GM19193 (cell line): ENCODE measurements around the gene KCNQ1.

ENCODE experiments used
- POLR2A ChIP-seq: IDR thresholded peaks from 4 replicates; pipeline ENCODE4 v1.6.1; 2011; ENCODE audit not compliant: insufficient read depth, insufficient read length; ENCODE audit errors: extremely low read depth

Gene KCNQ1

DNA sequence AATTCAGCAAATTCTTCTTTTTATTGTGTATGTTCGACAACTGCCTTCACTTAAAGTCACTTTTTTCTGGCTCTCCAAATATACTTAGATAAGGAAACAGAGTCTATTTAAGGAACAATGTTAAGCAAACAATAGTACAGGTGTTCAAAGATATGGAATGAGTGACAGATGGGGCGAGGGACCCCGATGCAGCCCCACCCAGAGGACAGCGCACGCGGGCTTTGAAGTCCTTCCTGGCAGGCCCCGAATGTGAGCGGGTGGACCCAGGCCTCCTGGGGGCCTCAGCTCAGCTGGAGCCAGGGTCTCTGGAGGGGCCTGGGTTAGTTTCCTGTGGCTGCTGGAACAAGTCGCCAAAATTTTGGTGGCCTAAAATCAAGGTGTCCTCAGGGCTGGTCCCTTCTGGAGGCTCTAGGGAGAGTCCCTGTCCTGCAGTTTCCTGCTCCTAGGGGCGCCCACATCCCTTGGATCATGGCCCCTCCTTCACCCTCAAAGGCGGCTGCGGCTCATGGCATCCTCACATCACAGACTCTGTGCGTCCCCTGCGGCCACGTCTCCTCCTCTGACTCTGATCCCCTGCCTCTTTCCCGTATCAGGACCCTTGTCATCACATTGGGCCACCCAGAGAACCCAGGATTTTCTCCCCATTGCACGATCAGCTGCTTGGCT, 295.6 kb downstream of the KCNQ1 start:
- TF ChIP-seq POLR2A: no peak

GRCh38 chr11:2741006-2741376, 296.2 kb downstream of the KCNQ1 start:
- no peak for TF ChIP-seq POLR2A

DNA sequence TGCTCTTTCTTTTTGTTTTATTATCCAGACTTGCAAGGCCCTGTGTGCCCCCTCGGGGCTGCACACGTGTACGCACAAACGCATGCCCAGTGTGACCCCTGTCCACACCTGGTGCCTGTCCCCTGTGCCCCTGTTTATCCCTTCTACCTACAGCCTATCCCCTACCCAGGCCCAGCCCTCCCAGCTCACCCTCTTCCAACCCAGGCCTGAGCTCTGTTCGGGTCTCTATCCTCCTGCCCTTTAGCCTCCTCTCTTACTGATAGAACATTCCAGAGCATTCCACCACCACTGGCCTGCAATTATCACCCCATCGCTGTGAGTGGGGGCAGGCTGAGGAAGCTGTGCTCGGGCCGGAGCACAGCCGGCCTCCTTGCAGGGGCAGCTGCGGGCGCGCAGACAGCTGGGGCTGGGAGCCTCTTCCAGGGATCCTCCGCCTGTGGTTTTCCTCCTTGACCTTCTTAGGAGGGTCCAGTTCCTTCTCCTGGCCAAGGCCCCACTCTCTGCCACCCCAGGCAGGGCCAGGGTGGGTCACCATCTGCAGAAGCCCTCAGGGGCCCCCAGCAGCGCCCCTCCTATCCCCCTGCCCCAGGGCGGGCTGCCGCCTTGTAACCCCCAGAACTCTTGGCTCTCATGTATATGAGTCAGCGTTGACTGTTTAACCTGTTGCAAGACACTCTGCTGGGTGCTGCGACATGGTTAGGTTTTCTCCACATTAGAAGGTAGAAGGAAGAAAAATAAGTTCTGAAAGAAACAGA, 296.7 kb downstream of the KCNQ1 start:
- TF ChIP-seq POLR2A: no peak

DNA sequence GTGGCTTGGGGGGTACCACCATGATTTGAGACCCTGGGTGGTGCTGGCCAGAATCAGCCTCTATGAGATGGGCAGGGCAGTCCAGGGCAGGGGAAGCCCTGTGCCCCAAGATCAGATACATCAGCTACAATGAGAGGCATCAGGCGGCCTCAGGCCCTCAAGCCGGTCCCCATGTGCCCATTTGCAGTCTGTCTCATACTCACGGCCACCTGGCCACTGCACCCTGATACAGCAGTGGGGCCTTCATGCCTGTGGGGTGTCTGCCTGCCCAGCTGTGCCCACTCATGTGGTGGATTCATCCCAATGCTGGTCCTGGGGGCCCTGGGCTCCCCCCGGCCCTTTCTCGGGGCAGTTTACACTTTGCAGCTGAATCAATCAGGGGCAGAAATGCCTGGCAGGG, 297.4 kb downstream of the KCNQ1 start:
- TF ChIP-seq POLR2A: no peak

- TF ChIP-seq POLR2A: no peak
Measured at GRCh38 chr11:2742611-2743426, 298.0 kb downstream of the KCNQ1 start.

DNA sequence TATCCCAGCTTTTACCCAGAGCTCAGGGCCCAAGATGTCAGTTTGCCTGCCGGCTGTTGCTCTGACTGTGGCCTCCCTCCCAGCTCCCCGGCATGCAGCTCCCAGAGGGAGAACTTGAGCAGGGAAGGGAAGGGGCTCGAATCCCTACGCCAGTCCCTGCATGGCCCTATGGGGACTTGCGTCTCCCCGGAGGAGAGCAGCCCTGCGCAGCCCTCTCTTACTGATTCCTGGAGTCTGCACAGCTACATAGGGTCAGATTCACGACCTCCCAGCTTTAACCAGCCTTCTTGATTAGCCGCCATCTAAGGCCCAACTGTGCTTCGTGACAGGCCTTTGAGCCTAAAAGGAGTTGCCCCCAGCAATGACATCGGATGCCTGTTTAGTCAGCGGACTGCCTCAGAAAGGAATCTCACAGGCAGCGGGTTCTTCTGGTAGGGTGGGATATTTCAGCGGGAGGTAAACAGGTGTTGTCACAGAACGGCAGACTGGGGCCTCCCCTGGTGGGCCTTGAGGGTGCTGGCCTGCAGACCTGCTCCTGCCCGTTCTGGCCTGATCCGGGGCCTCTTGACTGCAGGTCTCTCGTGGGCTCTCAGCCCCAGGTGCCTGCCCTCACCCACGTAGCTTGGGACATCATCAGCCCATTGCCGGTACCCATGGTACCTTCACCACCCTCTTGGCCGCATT, 298.8 kb downstream of the KCNQ1 start:
- no peak for TF ChIP-seq POLR2A

GRCh38 chr11:2744166-2744565, 299.4 kb downstream of the KCNQ1 start:
- TF ChIP-seq POLR2A: no peak

- TF ChIP-seq POLR2A: no peak
Measured at GRCh38 chr11:2745511-2745910, 300.7 kb downstream of the KCNQ1 start.

DNA sequence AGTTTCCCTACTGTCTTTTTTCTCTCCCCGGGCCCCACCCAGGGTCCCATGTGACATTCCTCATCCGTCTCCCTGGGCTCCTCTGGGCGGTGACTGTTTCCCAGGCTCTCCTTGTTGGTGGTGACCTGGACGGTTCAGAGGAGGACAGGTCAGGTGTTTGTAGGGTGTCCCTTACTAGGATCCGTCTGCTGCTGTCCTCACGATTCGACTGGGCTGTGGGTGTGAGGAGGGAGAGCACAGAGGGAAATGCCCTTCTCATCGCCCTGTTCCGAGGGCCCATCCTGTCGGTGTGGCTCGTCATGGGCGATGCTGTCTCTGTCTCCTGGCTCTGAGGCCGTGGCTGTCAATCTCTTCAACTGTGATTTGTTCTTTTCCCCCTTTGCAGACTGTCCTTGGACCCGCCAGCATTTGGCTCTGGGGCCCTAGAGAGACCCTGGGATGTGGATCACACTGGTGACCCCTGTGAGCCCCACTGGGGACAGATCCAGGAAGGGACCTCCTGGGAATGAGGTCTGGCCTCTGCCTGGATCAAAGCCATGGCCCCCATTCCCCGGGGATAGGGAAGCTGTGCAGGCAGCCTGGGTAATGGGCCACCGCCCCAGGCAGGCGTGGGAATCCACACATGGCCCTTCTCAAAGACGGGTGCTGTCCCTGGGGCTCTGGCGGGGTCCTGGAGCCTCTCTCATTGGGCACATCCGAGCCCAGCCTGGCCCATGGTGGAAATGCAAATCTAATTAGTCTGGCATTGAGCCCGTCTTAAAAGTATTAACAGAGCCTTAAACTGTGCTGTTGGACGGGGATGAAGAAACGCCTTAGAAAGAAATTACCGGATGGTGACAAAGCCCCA, 301.8 kb downstream of the KCNQ1 start:
- TF ChIP-seq POLR2A: no peak

DNA sequence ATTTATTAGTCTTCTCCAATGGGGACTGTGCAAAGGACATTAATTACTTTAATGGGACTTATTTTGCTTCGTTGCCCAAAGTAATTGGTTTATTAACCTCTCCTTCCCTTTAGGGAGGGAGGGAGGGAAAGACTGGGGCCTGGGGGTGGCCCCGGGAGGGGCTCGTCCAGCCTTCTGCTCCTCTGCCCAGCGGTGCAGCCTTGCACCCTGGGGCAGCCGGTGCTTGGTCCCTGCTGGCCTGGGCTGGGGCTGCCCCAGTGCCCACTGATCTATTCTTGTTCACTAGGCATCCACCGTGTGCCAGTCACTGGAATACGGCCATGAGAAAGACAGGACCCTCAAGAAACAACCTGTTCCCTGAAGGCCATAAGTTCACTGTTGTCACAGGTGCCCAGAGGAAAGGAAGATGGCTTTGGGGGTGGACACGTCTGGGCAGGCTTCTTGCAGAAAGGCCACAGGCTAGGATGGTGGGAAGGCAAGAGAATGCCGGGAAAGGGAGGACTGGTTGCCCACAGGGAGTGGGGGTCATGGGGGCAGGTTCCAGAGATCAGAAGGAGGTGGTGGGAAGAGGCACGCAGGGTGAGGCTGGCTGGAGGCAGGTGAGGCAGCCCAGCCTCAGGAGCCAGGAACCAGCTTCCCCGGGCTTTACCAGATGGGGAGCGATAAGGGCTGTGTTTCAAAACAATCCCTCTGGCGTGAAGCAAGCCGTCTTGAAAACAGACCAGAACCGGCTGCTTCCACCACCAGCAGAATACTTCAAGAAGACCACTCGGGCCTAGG, 302.6 kb downstream of the KCNQ1 start:
- TF ChIP-seq POLR2A: no peak

DNA sequence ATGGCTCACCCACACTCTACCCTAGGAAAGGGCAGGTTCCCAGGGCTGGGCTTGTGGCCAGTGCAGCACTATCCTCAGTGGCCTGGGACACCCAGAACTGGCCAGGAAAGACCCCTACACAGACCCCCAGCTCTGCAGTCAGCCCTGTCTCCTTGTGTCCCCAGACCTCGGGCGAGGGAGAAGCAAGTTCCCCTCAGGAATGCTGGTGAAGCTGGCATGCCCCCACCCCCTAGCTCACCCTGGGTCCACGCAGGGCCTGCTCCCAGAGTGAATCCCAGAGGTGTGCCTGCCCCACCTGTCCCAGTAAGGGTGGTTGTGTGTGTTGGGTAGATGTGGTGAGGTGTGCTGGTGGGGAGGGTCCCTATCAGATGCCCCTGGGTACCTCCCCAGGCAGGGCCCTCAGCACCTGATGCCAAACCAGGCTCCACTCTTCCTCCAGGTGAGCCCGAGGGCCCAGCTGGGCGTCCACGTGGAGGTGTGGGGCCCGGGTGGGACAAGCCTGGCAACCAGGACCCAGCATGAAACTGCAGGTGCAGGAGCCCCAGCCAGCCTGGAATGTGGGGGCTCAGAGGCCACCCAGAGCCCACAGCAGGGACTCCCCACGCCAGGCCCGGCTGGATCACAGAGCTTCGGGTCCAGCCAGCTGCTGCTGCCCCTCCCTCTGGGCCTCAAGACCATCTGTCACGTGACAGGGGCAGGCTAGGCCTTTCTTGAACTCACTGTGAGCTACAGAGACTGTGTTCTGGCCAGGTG, 303.4 kb downstream of the KCNQ1 start:
- no peak for TF ChIP-seq POLR2A

DNA sequence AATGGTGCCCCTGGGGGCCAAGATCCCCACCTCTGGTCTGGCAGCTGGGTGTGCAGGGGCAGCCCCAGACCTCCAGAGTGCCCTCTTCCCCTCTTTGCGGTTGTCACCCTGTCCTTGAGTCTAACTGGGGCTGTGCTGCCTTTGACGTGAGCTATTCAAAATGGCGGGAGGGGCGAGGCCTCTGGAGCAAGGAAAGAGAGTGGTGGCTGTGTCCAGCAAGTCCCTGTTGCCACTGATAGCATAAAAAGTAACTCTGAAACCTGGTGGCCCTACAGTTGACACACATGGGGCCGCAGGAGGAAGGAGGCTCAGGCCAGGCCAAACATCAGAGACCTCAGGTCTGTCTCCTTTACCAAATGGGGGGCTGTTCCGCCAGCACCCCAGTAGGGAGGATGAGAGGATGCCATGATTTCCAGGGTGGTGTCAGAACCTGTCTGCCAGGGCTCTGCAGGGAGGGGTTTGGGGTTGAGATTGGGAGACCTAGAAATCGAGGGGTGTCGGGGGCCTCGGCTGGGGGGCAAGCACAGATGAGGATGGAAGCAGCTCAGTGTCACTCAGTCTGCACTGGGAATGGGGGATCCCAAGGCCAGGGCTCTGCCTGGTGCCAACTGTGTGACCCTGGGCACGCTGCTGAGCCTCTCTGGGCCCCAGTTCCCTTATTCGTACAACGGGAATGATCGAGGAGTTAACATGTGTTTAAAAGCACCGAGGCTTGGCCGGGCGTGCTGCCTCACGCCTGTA, 304.2 kb downstream of the KCNQ1 start:
- no peak for TF ChIP-seq POLR2A
